ENCODE measurements around the gene CFAP43. TPM values are rescaled to one million over a fixed set of nuclear protein-coding genes. Genes with fewer than 3 reads are reported as not detected.

CFAP43 gene
- total RNA-seq, 2 donors from 2014 or later = 0.12 TPM; not detected in 1

DNA sequence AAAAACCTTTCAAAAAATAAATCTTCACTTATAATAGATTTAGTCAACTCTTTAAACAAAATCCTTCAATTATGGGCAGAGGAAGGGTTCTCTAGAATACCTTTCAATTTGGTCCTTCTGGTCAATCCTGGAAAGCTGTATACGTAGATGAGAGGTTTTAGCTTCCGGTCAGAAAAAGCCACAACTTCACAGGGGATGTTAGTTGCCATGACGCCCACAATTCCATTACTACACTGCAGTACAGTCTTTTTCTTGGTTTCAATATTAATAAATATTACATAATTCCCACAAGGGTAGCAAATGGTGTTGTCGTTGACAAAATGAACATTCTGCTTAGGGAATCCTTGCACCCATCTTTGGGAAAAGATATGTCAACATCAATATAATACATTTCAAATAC is 1.7 kb downstream of the CFAP43 start:
- Histone ChIP-seq H3K36me3 (no peaks in the 10 kb centered on the region), H3K4me1 (peaks cover 0 to 11% of the 10 kb centered on the region in 2 donors), H3K27me3 (no peaks in the 10 kb centered on the region), H3K9me3 (no peaks in the 10 kb centered on the region), H3K27ac (no peak overlapping the region), H3K4me3 (no peak overlapping the region)
- no peak for DNase-seq (ENCODE audit: low spot score)
- TF ChIP-seq, protein P1, sequence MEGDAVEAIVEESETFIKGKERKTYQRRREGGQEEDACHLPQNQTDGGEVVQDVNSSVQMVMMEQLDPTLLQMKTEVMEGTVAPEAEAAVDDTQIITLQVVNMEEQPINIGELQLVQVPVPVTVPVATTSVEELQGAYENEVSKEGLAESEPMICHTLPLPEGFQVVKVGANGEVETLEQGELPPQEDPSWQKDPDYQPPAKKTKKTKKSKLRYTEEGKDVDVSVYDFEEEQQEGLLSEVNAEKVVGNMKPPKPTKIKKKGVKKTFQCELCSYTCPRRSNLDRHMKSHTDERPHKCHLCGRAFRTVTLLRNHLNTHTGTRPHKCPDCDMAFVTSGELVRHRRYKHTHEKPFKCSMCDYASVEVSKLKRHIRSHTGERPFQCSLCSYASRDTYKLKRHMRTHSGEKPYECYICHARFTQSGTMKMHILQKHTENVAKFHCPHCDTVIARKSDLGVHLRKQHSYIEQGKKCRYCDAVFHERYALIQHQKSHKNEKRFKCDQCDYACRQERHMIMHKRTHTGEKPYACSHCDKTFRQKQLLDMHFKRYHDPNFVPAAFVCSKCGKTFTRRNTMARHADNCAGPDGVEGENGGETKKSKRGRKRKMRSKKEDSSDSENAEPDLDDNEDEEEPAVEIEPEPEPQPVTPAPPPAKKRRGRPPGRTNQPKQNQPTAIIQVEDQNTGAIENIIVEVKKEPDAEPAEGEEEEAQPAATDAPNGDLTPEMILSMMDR (IDR thresholded peaks at IDR 0.05) = no peak

DNA sequence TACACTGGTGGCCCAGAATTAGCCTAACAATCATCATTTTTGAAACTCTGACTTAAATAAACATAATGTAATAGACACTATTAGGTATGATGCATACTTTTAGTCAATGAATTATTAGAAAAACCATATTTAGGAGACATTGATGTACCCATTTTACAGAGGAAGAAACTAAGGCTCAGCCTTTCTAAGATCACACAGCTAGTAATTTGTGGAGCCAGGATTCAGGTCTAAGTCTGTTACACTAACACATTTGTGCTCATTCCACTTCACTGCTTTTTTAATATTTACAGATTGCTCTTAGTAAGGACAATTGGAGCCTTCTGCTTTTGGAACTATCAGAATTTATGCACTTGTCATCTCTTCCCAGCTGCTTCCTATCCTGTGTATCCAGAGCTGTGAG is 8.9 kb downstream of the CFAP43 start:
- DNase-seq (ENCODE audit: low spot score) = no peak
- Histone ChIP-seq H3K4me3 (no peak overlapping the region), H3K27me3 (no peaks in the 10 kb centered on the region), H3K9me3 (no peaks in the 10 kb centered on the region), H3K4me1 (no peaks in the 10 kb centered on the region), H3K36me3 (no peaks in the 10 kb centered on the region), H3K27ac (no peak overlapping the region)
- TF ChIP-seq, protein P1 (IDR thresholded peaks at IDR 0.05) = no peak

- TF ChIP-seq, protein P1 (IDR thresholded peaks at IDR 0.05) = no peak
- Histone ChIP-seq H3K4me1 (no peaks in the 10 kb centered on the region), H3K4me3 (no peak overlapping the region), H3K36me3 (no peaks in the 10 kb centered on the region), H3K27me3 (no peaks in the 10 kb centered on the region), H3K27ac (no peak overlapping the region), H3K9me3 (no peaks in the 10 kb centered on the region)
- no peak for DNase-seq (ENCODE audit: low spot score)
Measured at GRCh38 chr10:104220522-104220921, 11.6 kb downstream of the CFAP43 start.

DNA sequence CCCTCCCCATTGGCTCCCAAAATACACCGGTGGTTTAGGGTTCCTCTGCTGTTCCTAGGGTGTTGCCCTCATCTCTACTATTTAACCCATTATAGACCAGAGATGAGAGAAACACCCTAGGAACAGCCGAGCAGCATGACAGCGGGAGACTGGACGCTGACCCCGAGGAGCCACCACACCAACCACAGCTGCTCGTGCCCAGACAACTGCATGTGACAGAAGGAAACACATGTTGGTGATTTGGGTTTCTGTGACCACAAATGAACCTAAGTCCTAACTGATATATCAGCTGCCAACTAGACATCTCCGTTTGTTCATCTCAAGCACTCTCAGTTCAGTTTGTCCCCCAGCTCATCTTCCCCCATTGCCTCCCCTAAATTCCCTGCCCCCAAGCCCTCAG is 13.4 kb downstream of the CFAP43 start:
- Histone ChIP-seq H3K36me3 (no peaks in the 10 kb centered on the region), H3K4me1 (no peaks in the 10 kb centered on the region), H3K27ac (no peak overlapping the region), H3K4me3 (no peak overlapping the region), H3K27me3 (no peaks in the 10 kb centered on the region), H3K9me3 (no peaks in the 10 kb centered on the region)
- TF ChIP-seq, protein P1 (IDR thresholded peaks at IDR 0.05) = no peak
- no peak for DNase-seq (ENCODE audit: low spot score)

DNA sequence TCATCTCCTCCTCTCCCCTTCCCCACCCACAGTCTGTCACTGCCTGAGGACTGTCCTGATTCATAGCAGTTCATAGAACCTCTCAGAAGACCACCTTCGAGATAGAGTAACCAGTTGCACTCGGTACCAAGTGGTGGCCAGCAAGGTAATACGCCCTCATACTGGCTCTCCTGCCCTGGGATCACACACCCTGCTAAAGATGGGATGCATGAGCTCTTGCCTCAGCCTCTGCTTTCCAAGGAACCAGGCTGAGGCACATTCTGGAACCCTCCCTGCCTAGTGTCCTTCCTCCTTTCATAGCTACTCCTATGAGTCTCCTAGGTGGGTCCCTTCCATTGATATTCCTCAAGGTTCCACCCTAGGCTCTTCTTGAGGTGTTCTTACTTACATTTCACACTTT is 15.5 kb downstream of the CFAP43 start:
- TF ChIP-seq, protein P1 (IDR thresholded peaks at IDR 0.05) = no peak
- Histone ChIP-seq H3K4me3 (no peak overlapping the region), H3K27me3 (no peaks in the 10 kb centered on the region), H3K4me1 (no peaks in the 10 kb centered on the region), H3K36me3 (no peaks in the 10 kb centered on the region), H3K9me3 (no peaks in the 10 kb centered on the region), H3K27ac (no peak overlapping the region)
- no peak for DNase-seq (ENCODE audit: low spot score)

GRCh38 chr10:104209575-104210198 is 22.5 kb downstream of the CFAP43 start:
- no peak for DNase-seq (ENCODE audit: low spot score)
- no peak overlapping the region for H3K4me3 ChIP-seq
- H3K4me1 ChIP-seq = no peaks in the 10 kb centered on the region
- H3K27me3 ChIP-seq = no peaks in the 10 kb centered on the region
- H3K36me3 ChIP-seq = no peaks in the 10 kb centered on the region
- H3K27ac ChIP-seq = no peak overlapping the region
- TF ChIP-seq, protein P1 (IDR thresholded peaks at IDR 0.05) = peak; percentile 38 to 64
- H3K9me3 ChIP-seq = no peaks in the 10 kb centered on the region
